H9 (cell line): ENCODE data around the gene CCDC138. TPM values are rescaled to one million over a fixed set of nuclear protein-coding genes. Genes with fewer than 3 reads are reported as not detected.
"Not testable (repeated sequence)": the region's sequence is repeated elsewhere in the genome, so short reads cannot be mapped to it uniquely, and the experiment has no call there.

Source experiments
- DNase-seq: peaks from one replicate; pipeline ENCODE4 v3.0.0-alpha.2; 2017
- H2AFZ ChIP-seq: one replicate; pipeline ENCODE4 v1.6.1; 2013; ENCODE audit warnings: mild to moderate bottlenecking, low read length, control low read depth, moderate library complexity
- H2AK5ac ChIP-seq: 2 replicates; pipeline ENCODE4 v1.6.1; 2013; ENCODE audit warnings: low read length, control low read depth, mixed read lengths; ENCODE audit not compliant: insufficient read length
- H2BK120ac ChIP-seq: one replicate; pipeline ENCODE4 v1.6.1; 2013; ENCODE audit warnings: low read depth, mild to moderate bottlenecking, low read length, control low read depth, inconsistent platforms; ENCODE audit not compliant: poor library complexity, severe bottlenecking
- H2BK12ac ChIP-seq: 2 replicates; pipeline ENCODE4 v1.6.1; 2013; ENCODE audit warnings: low read length, control low read depth, mixed read lengths, low read depth; ENCODE audit not compliant: insufficient read length
- H2BK15ac ChIP-seq: 2 replicates; pipeline ENCODE4 v1.6.1; 2013; ENCODE audit warnings: low read depth, low read length, control low read depth
- H2BK20ac ChIP-seq: one replicate; pipeline ENCODE4 v1.6.1; 2013; ENCODE audit warnings: low read depth, mild to moderate bottlenecking, low read length, control low read depth, inconsistent platforms; ENCODE audit not compliant: poor library complexity, severe bottlenecking
- H2BK5ac ChIP-seq: 2 replicates; pipeline ENCODE4 v1.6.1; 2013; ENCODE audit warnings: low read length, control low read depth, mixed read lengths; ENCODE audit not compliant: insufficient read length
- H3K14ac ChIP-seq: 2 replicates; pipeline ENCODE4 v1.6.1; 2013; ENCODE audit warnings: low read length, control low read depth; ENCODE audit not compliant: insufficient read depth
- H3K18ac ChIP-seq: 2 replicates; pipeline ENCODE4 v1.6.1; 2013; ENCODE audit warnings: low read depth, mild to moderate bottlenecking, mixed read lengths, low read length, control low read depth; ENCODE audit not compliant: insufficient read length
- H3K23ac ChIP-seq: 2 replicates; pipeline ENCODE4 v1.6.1; 2013; ENCODE audit warnings: low read length, control low read depth, mixed read lengths, low read depth; ENCODE audit not compliant: insufficient read length
- H3K23me2 ChIP-seq: 2 replicates; pipeline ENCODE4 v1.6.1; 2013; ENCODE audit warnings: low read depth, mild to moderate bottlenecking, mixed read lengths, low read length, control low read depth; ENCODE audit not compliant: insufficient read length, poor library complexity, severe bottlenecking
- H3K27ac ChIP-seq: 2 replicates; pipeline ENCODE4 v1.5.1; 2013; ENCODE audit warnings: low read length, control low read depth, mixed read lengths, low read depth; ENCODE audit not compliant: insufficient read length
- H3K27me3 ChIP-seq: 2 replicates; pipeline ENCODE4 v1.6.1; 2013; ENCODE audit warnings: low read length, control low read depth, inconsistent platforms; ENCODE audit not compliant: insufficient read depth
- H3K4ac ChIP-seq: 2 replicates; pipeline ENCODE4 v1.6.1; 2013; ENCODE audit warnings: low read depth, mild to moderate bottlenecking, control low read depth, inconsistent platforms, low read length, moderate library complexity
- H3K4me1 ChIP-seq: 2 replicates; pipeline ENCODE4 v1.6.1; 2013; ENCODE audit warnings: low read length, control low read depth, inconsistent platforms; ENCODE audit not compliant: insufficient read depth
- H3K4me2 ChIP-seq: 2 replicates; pipeline ENCODE4 v1.6.1; 2013; ENCODE audit warnings: low read length, control low read depth, mixed read lengths; ENCODE audit not compliant: insufficient read length, insufficient read depth
- H3K56ac ChIP-seq: 2 replicates; pipeline ENCODE4 v1.6.1; 2013; ENCODE audit warnings: low read depth, mild to moderate bottlenecking, mixed read lengths, low read length, control low read depth; ENCODE audit not compliant: insufficient read length
- H3K79me1 ChIP-seq: 2 replicates; pipeline ENCODE4 v1.6.1; 2013; ENCODE audit warnings: low read depth, mild to moderate bottlenecking, moderate library complexity, low read length, control low read depth, inconsistent platforms; ENCODE audit not compliant: insufficient read depth, poor library complexity, severe bottlenecking
- H3K79me2 ChIP-seq: 2 replicates; pipeline ENCODE4 v1.6.1; 2013; ENCODE audit warnings: low read length, control low read depth, inconsistent platforms; ENCODE audit not compliant: insufficient read depth
- H3K9ac ChIP-seq: 2 replicates; pipeline ENCODE4 v1.6.1; 2013; ENCODE audit warnings: low read length, control low read depth, mixed read lengths; ENCODE audit not compliant: insufficient read length; ENCODE audit errors: extremely low read depth
- H3K9me3 ChIP-seq: one replicate; pipeline ENCODE4 v1.6.1; 2013; ENCODE audit warnings: low read depth, low read length, inconsistent platforms; ENCODE audit not compliant: control insufficient read depth
- H3T11ph ChIP-seq: one replicate; pipeline ENCODE4 v1.6.1; 2013; ENCODE audit warnings: mild to moderate bottlenecking, low read length, control low read depth, inconsistent platforms
- H4K20me1 ChIP-seq: one replicate; pipeline ENCODE4 v1.6.1; 2013; ENCODE audit not compliant: control insufficient read depth, insufficient read length, insufficient read depth
- H4K5ac ChIP-seq: 2 replicates; pipeline ENCODE4 v1.6.1; 2013; ENCODE audit warnings: low read depth, mild to moderate bottlenecking, mixed read lengths, low read length, control low read depth; ENCODE audit not compliant: insufficient read length
- H4K8ac ChIP-seq: replicated peaks from 2 replicates; pipeline ENCODE4 v1.6.1; 2013; ENCODE audit warnings: low read length, control low read depth, mixed read lengths, low read depth; ENCODE audit not compliant: insufficient read length
- H4K91ac ChIP-seq: 2 replicates; pipeline ENCODE4 v1.6.1; 2013; ENCODE audit warnings: low read depth, mild to moderate bottlenecking, moderate library complexity, mixed read lengths, low read length, control low read depth; ENCODE audit not compliant: insufficient read length
- H3K27ac Mint-ChIP-seq, 3 experiments: 2 replicates in 2 of 3; 3 replicates in 1 of 3; pipeline ENCODE4 v1.8.0; 2020 to 2021; ENCODE audit warnings: mixed read lengths in 3 of 3, mild to moderate bottlenecking in 1 of 3, moderate library complexity in 1 of 3
- H3K27me3 Mint-ChIP-seq: 2 replicates; pipeline ENCODE4 v1.8.0; 2021; ENCODE audit warnings: low read depth, mild to moderate bottlenecking, moderate library complexity, mixed read lengths
- H3K36me3 Mint-ChIP-seq, 3 experiments: 2 replicates in 2 of 3; 3 replicates in 1 of 3; pipeline ENCODE4 v1.8.0; 2020 to 2021; ENCODE audit warnings: low read depth in 3 of 3, mixed read lengths in 3 of 3; ENCODE audit not compliant: insufficient read depth in 1 of 3
- H3K4me1 Mint-ChIP-seq, 2 experiments: 2 replicates each; pipeline ENCODE4 v1.8.0; 2020; ENCODE audit warnings: mixed read lengths in 2 of 2
- H3K4me3 Mint-ChIP-seq, 2 experiments: 2 replicates in 1 of 2; 3 replicates in 1 of 2; pipeline ENCODE4 v1.8.0; 2020 to 2021; ENCODE audit warnings: mild to moderate bottlenecking in 2 of 2, mixed read lengths in 2 of 2, moderate library complexity in 1 of 2
- H3K9me3 Mint-ChIP-seq, 2 experiments: 2 replicates in 1 of 2; 3 replicates in 1 of 2; pipeline ENCODE4 v1.8.0; 2020; ENCODE audit warnings: mild to moderate bottlenecking in 2 of 2, mixed read lengths in 2 of 2, moderate library complexity in 1 of 2
- WGBS: extraction: QIAGEN DNeasy Blood & Tissue Kit; methylation state at CpG from one replicate; pipeline ENCODE4 v1.1.7; 2013; ENCODE audit warnings: missing lambda C conversion rate, low lambda C conversion rate, mixed read lengths; ENCODE audit not compliant: insufficient read length; ENCODE audit errors: extremely low coverage; 5-methylcytosine and 5-hydroxymethylcytosine counted together
- total RNA-seq: library from RNA; stranded (reverse); gene quantifications from 2 replicates; pipeline ENCODE4 v1.2.1, GENCODE V29; 2021

The CCDC138 gene
- total RNA-seq, 1 experiment from 2014 or later = 32.7 TPM

DNA sequence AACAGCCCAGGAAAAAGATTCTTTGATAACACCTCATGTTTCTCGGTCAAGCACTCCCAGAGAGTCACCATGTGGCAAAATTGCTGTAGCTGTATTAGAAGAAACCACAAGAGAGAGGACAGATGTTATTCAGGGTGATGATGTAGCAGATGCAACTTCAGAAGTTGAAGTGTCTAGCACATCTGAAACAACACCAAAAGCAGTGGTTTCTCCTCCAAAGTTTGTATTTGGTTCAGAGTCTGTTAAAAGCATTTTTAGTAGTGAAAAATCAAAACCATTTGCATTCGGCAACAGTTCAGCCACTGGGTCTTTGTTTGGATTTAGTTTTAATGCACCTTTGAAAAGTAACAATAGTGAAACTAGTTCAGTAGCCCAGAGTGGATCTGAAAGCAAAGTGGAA is 18.7 kb upstream of the CCDC138 start:
- not testable (repeated sequence) for H2BK12ac ChIP-seq, H4K5ac ChIP-seq, H3K9ac ChIP-seq, H3K27me3 ChIP-seq, H3T11ph ChIP-seq, H3K23ac ChIP-seq, H3K9me3 Mint-ChIP-seq, H3K14ac ChIP-seq, H2AFZ ChIP-seq, H2BK20ac ChIP-seq, H3K4ac ChIP-seq, H2BK120ac ChIP-seq, H3K4me1 ChIP-seq, H3K4me2 ChIP-seq, H3K4me1 Mint-ChIP-seq, H3K27ac Mint-ChIP-seq, H2BK5ac ChIP-seq, H4K91ac ChIP-seq, H3K23me2 ChIP-seq, H3K56ac ChIP-seq, H3K18ac ChIP-seq, H4K8ac ChIP-seq, H2AK5ac ChIP-seq, H3K79me1 ChIP-seq, H3K79me2 ChIP-seq, H3K27me3 Mint-ChIP-seq, H4K20me1 ChIP-seq, H3K9me3 ChIP-seq, H3K27ac ChIP-seq, H3K4me3 Mint-ChIP-seq, H2BK15ac ChIP-seq, DNase-seq
- WGBS = no CpG with 5 or more reads among the region's 2 CpGs
- peaks cover 38 to 62% (median 60%) of the 10 kb centered on the region in 3 experiments; a peak in 6 of 7 replicates for H3K36me3 Mint-ChIP-seq
